Heart left ventricle (tissue), 16 donors: ENCODE results near the gene HEMGN. TPM values are rescaled to one million over a fixed set of nuclear protein-coding genes. Genes with fewer than 3 reads are reported as not detected.

ENCODE experiments used
- ATAC-seq, 4 donors: fragments of 200-7000 bp; cut with Tn5 transposase; one replicate each; pipeline ENCODE4 v1.9.1; 2020 to 2022; ENCODE audit warnings: moderate library complexity in 4 of 4, mild to moderate bottlenecking in 3 of 4, moderate number of reproducible peaks in 1 of 4
- DNase-seq, 5 donors: peaks; one replicate each; pipeline ENCODE4 v3.0.0-alpha.2; 2020
- H3K27ac ChIP-seq, 12 donors: fragments of 200-600 bp; sonication (generic) in 4 of 12; one replicate each; pipeline versions ENCODE4 v1.5.0 to v1.8.0; 2016 to 2022; ENCODE audit warnings: mild to moderate bottlenecking in 2 of 12
- H3K27me3 ChIP-seq, 9 donors: fragments of 200-600 bp; sonication (generic) in 2 of 9; one replicate each; pipeline versions ENCODE4 v1.5.1 to v1.8.0; 2016 to 2022; ENCODE audit warnings: mild to moderate bottlenecking in 3 of 9
- H3K36me3 ChIP-seq, 9 donors: fragments of 200-600 bp; sonication (generic) in 2 of 9; one replicate each; pipeline versions ENCODE4 v1.5.0 to v1.8.0; 2018 to 2022; ENCODE audit warnings: mild to moderate bottlenecking in 2 of 9
- H3K4me1 ChIP-seq, 12 donors: fragments of 200-600 bp; sonication (generic) in 4 of 12; one replicate each; pipeline versions ENCODE4 v1.5.0 to v1.8.0; 2016 to 2022; ENCODE audit warnings: mild to moderate bottlenecking in 3 of 12
- H3K4me3 ChIP-seq, 12 donors: fragments of 200-600 bp; sonication (generic) in 4 of 12; one replicate each; pipeline versions ENCODE4 v1.5.0 to v1.8.0; 2017 to 2022; ENCODE audit warnings: mild to moderate bottlenecking in 9 of 12, moderate library complexity in 4 of 12
- H3K9me3 ChIP-seq, 12 donors: fragments of 200-600 bp; sonication (generic) in 4 of 12; one replicate each; pipeline versions ENCODE4 v1.5.0 to v1.8.0; 2016 to 2022; ENCODE audit warnings: mild to moderate bottlenecking in 1 of 12
- POLR2A ChIP-seq, 2 donors: fragments of 450-650 bp; IDR thresholded peaks; one replicate each; pipeline ENCODE4 v1.6.1; 2017; ENCODE audit warnings: antibody characterized with exemption in 2 of 2, mild to moderate bottlenecking in 2 of 2, moderate library complexity in 2 of 2
- WGBS, 4 donors: extraction: QIAGEN DNeasy Blood & Tissue Kit in 2 of 4; methylation state at CpG; one replicate each; pipeline versions ENCODE4 v1.1.5 to v1.1.7; 2013 to 2018; 5-methylcytosine and 5-hydroxymethylcytosine counted together
- intact Hi-C, 10 donors: fragments of 100-400 bp; cut with DNase I; formaldehyde crosslinking; loops; one replicate each; pipeline versions ENCODE4 v1.11.1 to v1.14.2; 2022
- polyA plus RNA-seq, 2 donors: library from polyadenylated mRNA; stranded (reverse); fragments of 200-250 nt; gene quantifications; one replicate each; pipeline ENCODE4 v1.2.3, GENCODE V29; 2013
- total RNA-seq, 9 donors: library from RNA; depleted of rRNA in 2 of 9; stranded (reverse); fragments of >200 nt in 2 of 9; fragmentation: NEBNext Ultra II Directional in 3 of 9; extraction: Animal tissue kit (Norgen Biotek cat#: 25700) in 3 of 9; gene quantifications; one replicate each; pipeline versions ENCODE4 v1.1.0 to v1.2.4, GENCODE V29; 2016 to 2023
- TF ChIP-seq, protein P1 (sequence below), 12 donors: fragments of 200-600 bp; sonication (generic) in 4 of 12; IDR thresholded peaks; one replicate each; pipeline versions ENCODE4 v1.5.0 to v1.8.0; 2018 to 2022; ENCODE audit warnings: antibody characterized with exemption in 12 of 12, mild to moderate bottlenecking in 5 of 12
- donor health status: ischemic (EF 13 %, LVEDD 7.1; RV severe dilation, severe dysfunction).
- donor health status: healthy with polysubstance abuse.
- donor health status: DM: no; HTN: yes; CAD: no.
- donor health status: DM: no; HTN: no; CAD: no.
- donor health status: ischemic (EF 25% LVEDD 6.9; RV normal size, moderate dysfunction).
- donor health status: ischemic (EF 25% LVEDD 5.7; RV mildly dilated, moderate dysfunction).
- donor health status: healthy.
- donor health status: DM: yes; HTN: yes; CAD: no.
- donor health status: ischemic (EF 35%, LVEDD 5.7; RV mildly dilated, moderate dysfunction).
- donor health status: nonischemic (EF 11% LVEDD 7.7; RV severe dilation, severe dysfunction).
- donor health status: DM: yes; HTN: yes; CAD: no.
- donor health status: PGD.
- donor health status: ischemic (EF 29% LVEDD 5.4; RV normal size, mild dysfunction).
- donor health status: nonischemic (EF 23%, LVEDD 6.1; RV moderate dilation, normal function).

HEMGN gene
- total and polyA plus RNA-seq, 11 donors = 0.23 to 0.40 TPM; not detected in 9

DNA sequence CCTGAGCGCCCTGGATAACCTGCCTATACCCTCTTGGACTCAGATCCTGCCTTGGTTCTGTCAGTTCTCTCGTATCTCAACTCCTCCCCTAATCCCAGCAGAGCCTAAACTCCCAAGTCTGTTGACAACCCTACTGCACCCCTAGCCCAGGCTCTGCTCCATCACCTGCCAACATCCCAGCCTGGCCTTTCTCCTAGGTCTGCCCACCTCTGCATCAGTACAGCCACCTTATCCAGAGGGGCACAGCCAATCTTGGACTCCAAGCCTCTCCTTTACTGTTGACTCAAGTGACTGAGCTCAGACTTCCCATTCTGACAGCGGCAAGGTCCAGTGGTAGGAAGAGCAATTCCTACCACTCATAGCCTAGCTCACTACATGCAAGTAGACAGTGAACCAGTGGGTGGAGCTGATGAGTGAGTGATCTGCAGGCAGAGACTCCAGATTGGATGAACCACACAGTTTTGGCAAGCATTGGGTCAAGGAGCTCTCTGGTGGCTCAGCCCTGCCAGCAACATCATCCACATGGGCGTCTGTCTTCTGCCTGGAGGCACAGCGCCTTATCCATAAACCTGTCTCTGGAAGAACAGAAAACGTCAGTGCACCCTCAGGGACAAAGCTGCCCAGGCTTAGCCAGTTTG is 42.2 kb downstream of the HEMGN start:
- intact Hi-C loops = no loop called here
- TF ChIP-seq, protein P1, sequence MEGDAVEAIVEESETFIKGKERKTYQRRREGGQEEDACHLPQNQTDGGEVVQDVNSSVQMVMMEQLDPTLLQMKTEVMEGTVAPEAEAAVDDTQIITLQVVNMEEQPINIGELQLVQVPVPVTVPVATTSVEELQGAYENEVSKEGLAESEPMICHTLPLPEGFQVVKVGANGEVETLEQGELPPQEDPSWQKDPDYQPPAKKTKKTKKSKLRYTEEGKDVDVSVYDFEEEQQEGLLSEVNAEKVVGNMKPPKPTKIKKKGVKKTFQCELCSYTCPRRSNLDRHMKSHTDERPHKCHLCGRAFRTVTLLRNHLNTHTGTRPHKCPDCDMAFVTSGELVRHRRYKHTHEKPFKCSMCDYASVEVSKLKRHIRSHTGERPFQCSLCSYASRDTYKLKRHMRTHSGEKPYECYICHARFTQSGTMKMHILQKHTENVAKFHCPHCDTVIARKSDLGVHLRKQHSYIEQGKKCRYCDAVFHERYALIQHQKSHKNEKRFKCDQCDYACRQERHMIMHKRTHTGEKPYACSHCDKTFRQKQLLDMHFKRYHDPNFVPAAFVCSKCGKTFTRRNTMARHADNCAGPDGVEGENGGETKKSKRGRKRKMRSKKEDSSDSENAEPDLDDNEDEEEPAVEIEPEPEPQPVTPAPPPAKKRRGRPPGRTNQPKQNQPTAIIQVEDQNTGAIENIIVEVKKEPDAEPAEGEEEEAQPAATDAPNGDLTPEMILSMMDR (IDR thresholded peaks at IDR 0.05) = no peak
- no peak for TF ChIP-seq POLR2A (IDR thresholded peaks at IDR 0.05)
- 81 to 90% (median 85%) methylated on average over 6 of the region's 6 CpGs for WGBS, 4 donors

DNA sequence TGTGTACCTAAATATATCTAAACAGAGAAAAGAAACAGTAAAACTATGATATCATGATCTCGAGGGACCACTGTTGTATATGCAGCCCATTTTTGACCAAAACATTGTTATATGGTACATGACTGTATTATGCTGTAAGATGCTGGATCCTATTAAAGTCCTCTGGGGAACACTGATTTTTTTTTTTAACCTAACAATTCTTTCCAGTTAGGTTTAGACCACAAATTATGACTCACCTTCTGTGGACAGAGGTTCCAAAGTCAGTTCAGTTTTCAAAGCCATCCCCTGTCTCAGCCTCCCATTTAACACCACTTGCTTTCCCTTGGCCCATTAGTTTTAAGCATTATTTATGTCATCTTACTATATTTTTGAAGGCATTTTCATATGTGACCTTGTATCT is 42.8 kb downstream of the HEMGN start:
- WGBS, 4 donors = 82 to 95% (median 91%) methylated on average over 1 of the region's 1 CpG
- H3K4me1 ChIP-seq = no peaks in the 10 kb centered on the region
- ATAC-seq = no peak
- H3K27ac ChIP-seq = no peak overlapping the region
- TF ChIP-seq, protein P1 (IDR thresholded peaks at IDR 0.05) = no peak
- no peak for TF ChIP-seq POLR2A (IDR thresholded peaks at IDR 0.05)
- H3K36me3 ChIP-seq = peaks cover 0 to 14% (median 3%) of the 10 kb centered on the region in 9 donors
- intact Hi-C loops = no loop called here
- H3K9me3 ChIP-seq = peaks cover 0 to 17% (median 8%) of the 10 kb centered on the region in 12 donors
- DNase-seq = no peak
- H3K4me3 ChIP-seq = no peak overlapping the region
- no peaks in the 10 kb centered on the region for H3K27me3 ChIP-seq

More for the DNA sequence above, 42.2 kb downstream of the HEMGN start:
- H3K27me3 ChIP-seq = no peaks in the 10 kb centered on the region
- peaks cover 0 to 14% (median 3%) of the 10 kb centered on the region in 9 donors for H3K36me3 ChIP-seq
- DNase-seq (no peak), ATAC-seq (no peak)
- peaks cover 0 to 2% (median 0%) of the 10 kb centered on the region in 12 donors for H3K4me1 ChIP-seq
- no peak overlapping the region for H3K4me3 ChIP-seq
- H3K27ac ChIP-seq = no peak overlapping the region
- peaks cover 0 to 17% (median 8%) of the 10 kb centered on the region in 12 donors for H3K9me3 ChIP-seq

DNA sequence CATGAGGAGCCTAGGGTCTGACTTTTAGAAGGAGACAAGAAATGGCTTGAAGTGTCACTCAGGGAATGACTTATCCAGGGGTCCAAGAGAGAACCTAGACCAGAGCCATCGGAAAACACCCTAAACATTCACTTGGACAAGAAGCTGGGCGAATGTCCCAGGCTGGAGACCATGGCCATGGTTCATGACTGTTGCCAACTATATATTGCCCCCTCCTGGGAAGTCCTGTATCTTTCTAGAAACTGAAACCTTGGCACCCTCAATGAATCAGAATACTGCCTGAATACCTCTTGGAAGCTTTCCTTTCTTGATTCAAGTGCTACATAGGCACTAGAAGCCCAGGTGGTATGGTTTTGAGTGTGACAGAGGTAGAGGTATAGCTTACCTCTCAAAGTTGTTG is 45.6 kb downstream of the HEMGN start:
- no peak for DNase-seq
- peaks cover 0 to 5% (median 0%) of the 10 kb centered on the region in 9 donors for H3K36me3 ChIP-seq
- no peaks in the 10 kb centered on the region for H3K27me3 ChIP-seq
- no peaks in the 10 kb centered on the region for H3K4me1 ChIP-seq
- H3K27ac ChIP-seq = no peak overlapping the region
- peaks cover 0 to 17% (median 8%) of the 10 kb centered on the region in 12 donors for H3K9me3 ChIP-seq
- H3K4me3 ChIP-seq = no peak overlapping the region
- WGBS, 4 donors = 84 to 90% (median 84%) methylated on average over 2 of the region's 2 CpGs
- intact Hi-C loops = no loop called here
- TF ChIP-seq POLR2A (IDR thresholded peaks at IDR 0.05) = no peak
- TF ChIP-seq, protein P1 (IDR thresholded peaks at IDR 0.05) = no peak
- ATAC-seq = no peak

DNA sequence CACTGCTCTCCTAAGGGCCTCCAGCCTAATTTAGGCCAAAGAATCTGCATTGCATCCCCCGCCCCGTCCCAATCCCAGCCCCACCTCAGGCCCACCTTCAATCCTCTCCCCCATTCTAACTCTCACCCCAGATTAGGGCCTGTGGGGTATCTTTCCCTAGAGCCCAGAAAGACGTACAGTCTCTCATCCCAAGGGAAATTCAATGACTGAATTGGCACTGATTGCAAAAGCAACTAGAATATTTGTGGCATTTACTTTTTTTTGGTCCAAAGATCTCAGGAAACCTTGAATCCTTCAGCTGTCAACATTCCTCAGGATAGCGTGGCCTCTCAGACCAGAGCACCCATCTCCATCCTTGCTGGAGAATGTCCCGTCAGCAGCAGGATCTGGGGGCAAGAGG is 46.2 kb downstream of the HEMGN start:
- ATAC-seq = no peak
- no peak overlapping the region for H3K4me3 ChIP-seq
- 75 to 85% (median 77%) methylated on average over 5 of the region's 5 CpGs for WGBS, 4 donors
- H3K4me1 ChIP-seq = no peaks in the 10 kb centered on the region
- DNase-seq = no peak
- TF ChIP-seq POLR2A (IDR thresholded peaks at IDR 0.05) = no peak
- TF ChIP-seq, protein P1 (IDR thresholded peaks at IDR 0.05) = no peak
- H3K36me3 ChIP-seq = no peaks in the 10 kb centered on the region
- H3K9me3 ChIP-seq = peaks cover 0 to 17% (median 8%) of the 10 kb centered on the region in 12 donors
- H3K27me3 ChIP-seq = no peaks in the 10 kb centered on the region
- no peak overlapping the region for H3K27ac ChIP-seq
- intact Hi-C loops = no loop called here
